ENCODE measurements around the gene FPR3. TPM values are rescaled to one million over a fixed set of nuclear protein-coding genes. Genes with fewer than 3 reads are reported as not detected.

Gene FPR3
- total and polyA plus RNA-seq, 9 of the 15 experiments (the other 6 are each of a cell fraction or from before 2014, with no cell fraction given): 0.08 to 0.51 (median 0.22) TPM; not detected in 1

GRCh38 chr19:51786646-51787494, 8.1 kb upstream of the FPR3 start (continued):
- TF ChIP-seq, protein P1, sequence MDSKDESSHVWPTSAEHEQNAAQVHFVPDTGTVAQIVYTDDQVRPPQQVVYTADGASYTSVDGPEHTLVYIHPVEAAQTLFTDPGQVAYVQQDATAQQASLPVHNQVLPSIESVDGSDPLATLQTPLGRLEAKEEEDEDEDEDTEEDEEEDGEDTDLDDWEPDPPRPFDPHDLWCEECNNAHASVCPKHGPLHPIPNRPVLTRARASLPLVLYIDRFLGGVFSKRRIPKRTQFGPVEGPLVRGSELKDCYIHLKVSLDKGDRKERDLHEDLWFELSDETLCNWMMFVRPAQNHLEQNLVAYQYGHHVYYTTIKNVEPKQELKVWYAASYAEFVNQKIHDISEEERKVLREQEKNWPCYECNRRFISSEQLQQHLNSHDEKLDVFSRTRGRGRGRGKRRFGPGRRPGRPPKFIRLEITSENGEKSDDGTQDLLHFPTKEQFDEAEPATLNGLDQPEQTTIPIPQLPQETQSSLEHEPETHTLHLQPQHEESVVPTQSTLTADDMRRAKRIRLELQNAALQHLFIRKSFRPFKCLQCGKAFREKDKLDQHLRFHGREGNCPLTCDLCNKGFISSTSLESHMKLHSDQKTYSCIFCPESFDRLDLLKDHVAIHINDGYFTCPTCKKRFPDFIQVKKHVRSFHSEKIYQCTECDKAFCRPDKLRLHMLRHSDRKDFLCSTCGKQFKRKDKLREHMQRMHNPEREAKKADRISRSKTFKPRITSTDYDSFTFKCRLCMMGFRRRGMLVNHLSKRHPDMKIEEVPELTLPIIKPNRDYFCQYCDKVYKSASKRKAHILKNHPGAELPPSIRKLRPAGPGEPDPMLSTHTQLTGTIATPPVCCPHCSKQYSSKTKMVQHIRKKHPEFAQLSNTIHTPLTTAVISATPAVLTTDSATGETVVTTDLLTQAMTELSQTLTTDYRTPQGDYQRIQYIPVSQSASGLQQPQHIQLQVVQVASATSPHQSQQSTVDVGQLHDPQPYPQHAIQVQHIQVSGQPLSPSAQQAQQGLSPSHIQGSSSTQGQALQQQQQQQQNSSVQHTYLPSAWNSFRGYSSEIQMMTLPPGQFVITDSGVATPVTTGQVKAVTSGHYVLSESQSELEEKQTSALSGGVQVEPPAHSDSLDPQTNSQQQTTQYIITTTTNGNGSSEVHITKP (IDR thresholded peaks at IDR 0.05; ENCODE audit: partially characterized antibody): no peak
- TF ChIP-seq DACH1 (IDR thresholded peaks at IDR 0.05; ENCODE audit: partially characterized antibody): no peak
- peak; percentile 84 for TF ChIP-seq GMEB1 (CRISPR knock-in tag; IDR thresholded peaks at IDR 0.05)
- TF ChIP-seq ZNF165 (CRISPR knock-in tag; IDR thresholded peaks at IDR 0.05; ENCODE audit: borderline replicate concordance): peak; percentile 98
- TF ChIP-seq CBX8 (IDR thresholded peaks at IDR 0.05; ENCODE audit: borderline replicate concordance, extremely low read depth, low read depth, low read length, poor library complexity, severe bottlenecking): no peak
- no peak for TF ChIP-seq FOXP1 (CRISPR knock-in tag; IDR thresholded peaks at IDR 0.05)
